ENCODE results near the gene ZNF330.

GRCh38 chr4:141215030-141215429, 5.7 kb upstream of the ZNF330 start:
- TF ChIP-seq CTCF (IDR thresholded peaks at IDR 0.05): no peak
- no peak for TF ChIP-seq POLR2A (IDR thresholded peaks at IDR 0.05)
